GM19099 (cell line): ENCODE results near the gene DIP2A.

Source experiments
- POLR2A ChIP-seq: IDR thresholded peaks from 3 replicates; pipeline ENCODE4 v1.6.1; 2011; ENCODE audit warnings: low read depth; ENCODE audit not compliant: insufficient read length; ENCODE audit errors: extremely low read depth

DIP2A gene

GRCh38 chr21:46594276-46594675, 135.6 kb downstream of the DIP2A start:
- TF ChIP-seq POLR2A = no peak

GRCh38 chr21:46596201-46596600, 137.5 kb downstream of the DIP2A start:
- TF ChIP-seq POLR2A = no peak

- TF ChIP-seq POLR2A = no peak
Observed at GRCh38 chr21:46597031-46597430, 138.3 kb downstream of the DIP2A start.

GRCh38 chr21:46597896-46598343, 139.2 kb downstream of the DIP2A start:
- TF ChIP-seq POLR2A = no peak

- TF ChIP-seq POLR2A = no peak
Observed at GRCh38 chr21:46598581-46599572, 140.2 kb downstream of the DIP2A start.

- TF ChIP-seq POLR2A = no peak
Observed at GRCh38 chr21:46600305-46600704, 141.6 kb downstream of the DIP2A start.

- no peak for TF ChIP-seq POLR2A
Observed at GRCh38 chr21:46600978-46601377, 142.3 kb downstream of the DIP2A start.

GRCh38 chr21:46603228-46603627, 144.5 kb downstream of the DIP2A start:
- no peak for TF ChIP-seq POLR2A

GRCh38 chr21:46604329-46604974, 145.8 kb downstream of the DIP2A start:
- TF ChIP-seq POLR2A = no peak

- TF ChIP-seq POLR2A = no peak
Observed at GRCh38 chr21:46604975-46605766, 146.5 kb downstream of the DIP2A start, which contains the start of gene S100B. Gene S100B (minus strand): TSS chr21:46605082. CDS start chr21:46602415, 2,667 bp downstream.

GRCh38 chr21:46605767-46606426, 147.2 kb downstream of the DIP2A start:
- no peak for TF ChIP-seq POLR2A

- TF ChIP-seq POLR2A = no peak
Observed at GRCh38 chr21:46606427-46606813, 147.7 kb downstream of the DIP2A start.

- TF ChIP-seq POLR2A = no peak
Observed at GRCh38 chr21:46607636-46608035, 148.9 kb downstream of the DIP2A start.

- no peak for TF ChIP-seq POLR2A
Observed at GRCh38 chr21:46608672-46609111, 150.0 kb downstream of the DIP2A start.
